CD4-positive, alpha-beta T cell treated with Interleukin-21 for 1 hour (primary cell): ENCODE measurements around the gene CTDSPL.
A peak's percentile ranks its signal among the peaks of the same experiment; 100 is the strongest.

Experiments used
- DNase-seq: peaks from one replicate; pipeline ENCODE4 v3.0.0-alpha.2; 2020

Gene CTDSPL

GRCh38 chr3:37896827-37897226 is 35.1 kb downstream of the CTDSPL start:
- no peak for DNase-seq

- no peak for DNase-seq
Measured at GRCh38 chr3:37897763-37898162, 36.1 kb downstream of the CTDSPL start.

- no peak for DNase-seq
Measured at GRCh38 chr3:37898424-37898823, 36.7 kb downstream of the CTDSPL start.

GRCh38 chr3:37899101-37899707 is 37.5 kb downstream of the CTDSPL start:
- DNase-seq, result no peak

GRCh38 chr3:37899711-37900306 is 38.1 kb downstream of the CTDSPL start:
- DNase-seq, result no peak

GRCh38 chr3:37901721-37902120 is 40.0 kb downstream of the CTDSPL start:
- no peak for DNase-seq

GRCh38 chr3:37902674-37903073 is 41.0 kb downstream of the CTDSPL start:
- DNase-seq, result no peak

GRCh38 chr3:37903320-37903719 is 41.6 kb downstream of the CTDSPL start:
- no peak for DNase-seq

- DNase-seq, result no peak
Measured at GRCh38 chr3:37903734-37904133, 42.1 kb downstream of the CTDSPL start.

GRCh38 chr3:37904601-37905000 is 42.9 kb downstream of the CTDSPL start:
- DNase-seq, result no peak

GRCh38 chr3:37905346-37905745 is 43.7 kb downstream of the CTDSPL start:
- no peak for DNase-seq

GRCh38 chr3:37905987-37906674 is 44.5 kb downstream of the CTDSPL start:
- no peak for DNase-seq

GRCh38 chr3:37906734-37907282 is 45.1 kb downstream of the CTDSPL start:
- DNase-seq, result no peak

- DNase-seq, result no peak
Measured at GRCh38 chr3:37907371-37907770, 45.7 kb downstream of the CTDSPL start.

- DNase-seq, result peak; percentile 5
Measured at GRCh38 chr3:37907906-37908305, 46.2 kb downstream of the CTDSPL start.

- DNase-seq, result no peak
Measured at GRCh38 chr3:37909067-37909911, 47.6 kb downstream of the CTDSPL start.

- no peak for DNase-seq
Measured at GRCh38 chr3:37910671-37911400, 49.2 kb downstream of the CTDSPL start.

GRCh38 chr3:37912052-37912733 is 50.5 kb downstream of the CTDSPL start:
- DNase-seq, result no peak

- no peak for DNase-seq
Measured at GRCh38 chr3:37913522-37913921, 51.8 kb downstream of the CTDSPL start.

GRCh38 chr3:37916685-37917084 is 55.0 kb downstream of the CTDSPL start:
- no peak for DNase-seq

GRCh38 chr3:37918627-37919026 is 56.9 kb downstream of the CTDSPL start:
- no peak for DNase-seq

- DNase-seq, result no peak
Measured at GRCh38 chr3:37920156-37920699, 58.5 kb downstream of the CTDSPL start.
